ENCODE measurements around the gene USP31.

- no peak for TF ChIP-seq POLR2AphosphoS5 (IDR thresholded peaks at IDR 0.05)
- TF ChIP-seq CTCF (IDR thresholded peaks at IDR 0.05), result no peak
These were observed 96.2 kb downstream of the USP31 start for GRCh38 chr16:23052908-23053580.

Data from prostate gland (tissue), 2 donors.